NT2/D1 (cell line): ENCODE data around the gene PCGF2.

Experiments
- SUZ12 ChIP-seq: IDR thresholded peaks from 2 replicates; pipeline ENCODE4 v1.6.1; 2011; ENCODE audit not compliant: insufficient read length, insufficient read depth; ENCODE audit errors: extremely low read depth
- YY1 ChIP-seq: IDR thresholded peaks from 2 replicates; pipeline ENCODE4 v1.6.1; 2011; ENCODE audit not compliant: insufficient read length, insufficient read depth

- TF ChIP-seq YY1 (no peak), SUZ12 (no peak)
Observed at GRCh38 chr17:38710604-38710962, 37.6 kb downstream of the PCGF2 start.
